MM.1S (cell line): ENCODE data around the gene AIMP1.

Experiments
- CTCF ChIP-seq: fragments of 300-600 bp; sonication (generic); IDR thresholded peaks from 2 replicates; pipeline ENCODE4 v1.5.1; 2016; ENCODE audit warnings: antibody characterized with exemption, low read length, mixed read lengths
- EZH2 ChIP-seq: fragments of 300-600 bp; sonication (generic); optimal IDR thresholded peaks from 2 replicates; pipeline ENCODE3; 2017; ENCODE audit warnings: low read depth, mild to moderate bottlenecking, antibody characterized with exemption, low read length, mixed read lengths
- EZH2phosphoT487 ChIP-seq: fragments of 300-600 bp; sonication (generic); IDR thresholded peaks from 2 replicates; pipeline ENCODE4 v1.6.1; 2018; ENCODE audit warnings: antibody characterized with exemption, low read length

- TF ChIP-seq CTCF: no peak
- no peak for TF ChIP-seq EZH2
- no peak for TF ChIP-seq EZH2phosphoT487
Observed at GRCh38 chr4:106318511-106318910, 2.2 kb downstream of the AIMP1 start.
